GM18520 (cell line): Measurements from ENCODE around the gene SLC5A10.

Experiments used
- ATAC-seq: cut with Tn5 transposase; IDR thresholded peaks from one replicate; pipeline ENCODE4 v1.9.1; 2021; ENCODE audit not compliant: unreplicated experiment

Gene SLC5A10

DNA sequence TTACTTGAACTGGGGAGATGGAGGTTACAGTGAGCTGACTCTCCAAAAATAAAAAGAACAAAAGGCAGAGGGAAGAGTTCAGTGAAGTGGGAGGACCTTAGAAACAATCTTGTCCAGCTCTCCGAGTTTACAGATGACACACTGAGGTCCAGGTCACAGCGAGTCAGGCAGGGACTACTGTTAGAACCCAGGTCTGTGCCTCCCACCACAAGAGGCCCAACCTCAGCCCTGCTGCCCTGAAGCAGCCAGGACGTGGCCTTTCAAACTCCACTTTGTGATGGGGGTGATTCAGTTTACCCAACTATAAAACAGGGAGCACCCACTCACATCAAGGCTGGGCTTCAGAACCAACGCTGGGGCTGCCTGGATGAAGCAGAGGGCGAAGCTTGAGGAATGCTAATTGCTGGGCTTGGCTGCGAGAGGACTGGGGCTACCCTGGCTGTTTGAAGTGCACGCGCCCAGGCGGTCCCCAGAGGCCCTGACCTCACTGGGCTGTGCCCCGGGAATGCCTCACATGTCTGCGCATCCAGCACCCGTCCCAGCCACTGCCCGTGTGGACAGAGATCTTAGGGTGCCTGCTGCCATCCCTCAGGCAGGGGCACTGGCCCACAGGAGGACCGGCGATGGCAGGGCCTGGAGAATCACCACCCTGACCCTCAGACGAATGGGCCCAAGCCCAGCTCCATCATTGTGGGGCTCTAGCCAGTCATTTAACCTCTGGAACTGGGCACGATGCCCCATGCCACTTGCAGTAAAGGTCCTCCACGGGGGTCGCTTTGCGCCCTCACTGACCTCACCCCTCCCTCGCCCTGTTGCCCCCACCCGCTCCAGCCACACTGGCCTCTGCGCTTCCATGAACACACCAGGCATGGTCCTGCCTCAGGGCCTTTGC lies 11.4 kb downstream of the SLC5A10 start:
- no peak for ATAC-seq

DNA sequence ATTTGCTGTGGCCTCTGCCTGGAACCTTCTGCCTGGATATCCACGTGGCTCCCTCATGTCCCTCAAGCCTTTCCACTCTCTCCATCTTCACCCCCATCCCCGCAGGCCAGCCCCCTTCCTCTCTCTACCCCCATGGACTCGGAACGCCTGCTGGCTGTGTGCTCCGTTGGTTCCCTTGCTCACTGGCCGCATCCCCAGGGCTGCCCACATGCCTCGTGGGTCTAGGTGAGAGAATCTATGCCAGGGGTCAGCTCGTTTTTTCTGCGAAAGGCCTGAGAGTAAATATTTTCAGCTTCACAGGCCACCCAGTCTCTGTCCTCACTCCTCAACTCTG lies 12.0 kb downstream of the SLC5A10 start:
- ATAC-seq = no peak

DNA sequence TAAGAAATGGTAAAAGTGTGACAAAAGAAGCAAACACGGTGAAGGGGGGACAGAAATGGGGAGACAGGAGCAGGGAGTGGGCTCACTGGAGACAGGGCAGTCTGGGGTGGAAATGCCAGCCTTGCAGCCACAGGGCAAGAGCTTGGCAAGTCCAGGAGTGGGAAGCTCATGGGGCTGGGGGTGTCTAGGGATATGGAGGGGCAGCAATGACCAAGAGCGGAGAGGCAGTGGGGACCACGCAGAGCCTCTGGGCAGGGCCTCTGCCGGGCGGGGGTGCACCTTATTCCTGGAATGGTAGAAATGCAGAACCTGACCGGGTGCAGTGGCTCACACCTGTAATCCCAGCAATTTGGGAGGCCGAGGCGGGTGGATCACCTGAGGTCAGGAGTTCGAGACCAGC lies 12.6 kb downstream of the SLC5A10 start:
- ATAC-seq = no peak

- no peak for ATAC-seq
Measured at GRCh38 chr17:18965530-18966236, 13.7 kb downstream of the SLC5A10 start.

GRCh38 chr17:18966831-18967624 lies 15.1 kb downstream of the SLC5A10 start:
- ATAC-seq = no peak

DNA sequence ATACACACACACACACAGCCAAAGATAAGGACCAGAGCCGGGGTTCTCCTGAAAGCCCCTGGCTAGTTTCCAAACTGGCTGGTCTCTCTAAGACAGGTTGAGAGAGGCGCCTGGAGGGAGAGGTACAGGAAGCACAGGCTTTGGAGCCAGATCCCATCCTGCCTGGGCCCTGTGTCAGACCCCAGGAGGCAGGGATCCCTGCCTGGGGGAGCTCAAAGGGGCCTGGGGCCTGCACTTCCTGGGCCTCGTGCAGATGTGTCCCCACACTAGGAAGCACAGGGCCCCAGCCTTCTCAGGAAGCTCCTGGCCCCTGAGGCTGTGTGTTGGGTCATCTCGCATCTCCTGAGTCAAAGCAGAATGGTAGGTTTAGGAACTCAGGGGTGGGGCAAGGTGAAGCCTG lies 16.0 kb downstream of the SLC5A10 start:
- no peak for ATAC-seq

DNA sequence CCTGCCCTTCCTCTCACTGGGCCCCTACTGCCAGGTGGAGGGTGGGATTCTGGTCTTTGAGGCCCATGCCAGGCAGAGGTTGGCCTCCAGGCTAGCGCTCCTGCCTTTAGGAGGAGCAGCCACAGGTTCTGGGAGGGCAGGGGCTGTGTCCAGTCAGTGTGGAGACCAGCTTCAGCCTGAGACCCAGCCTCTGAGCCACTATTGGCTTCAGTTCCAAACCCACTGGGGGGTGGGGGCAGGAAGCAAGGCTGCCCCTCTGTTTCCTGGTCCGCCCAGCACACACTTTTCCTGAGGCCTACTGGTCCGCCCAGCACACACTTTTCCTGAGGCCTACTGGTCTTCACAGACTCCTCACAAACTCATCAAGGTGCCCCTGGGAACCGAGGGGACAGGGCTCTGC lies 16.4 kb downstream of the SLC5A10 start:
- ATAC-seq = no peak

DNA sequence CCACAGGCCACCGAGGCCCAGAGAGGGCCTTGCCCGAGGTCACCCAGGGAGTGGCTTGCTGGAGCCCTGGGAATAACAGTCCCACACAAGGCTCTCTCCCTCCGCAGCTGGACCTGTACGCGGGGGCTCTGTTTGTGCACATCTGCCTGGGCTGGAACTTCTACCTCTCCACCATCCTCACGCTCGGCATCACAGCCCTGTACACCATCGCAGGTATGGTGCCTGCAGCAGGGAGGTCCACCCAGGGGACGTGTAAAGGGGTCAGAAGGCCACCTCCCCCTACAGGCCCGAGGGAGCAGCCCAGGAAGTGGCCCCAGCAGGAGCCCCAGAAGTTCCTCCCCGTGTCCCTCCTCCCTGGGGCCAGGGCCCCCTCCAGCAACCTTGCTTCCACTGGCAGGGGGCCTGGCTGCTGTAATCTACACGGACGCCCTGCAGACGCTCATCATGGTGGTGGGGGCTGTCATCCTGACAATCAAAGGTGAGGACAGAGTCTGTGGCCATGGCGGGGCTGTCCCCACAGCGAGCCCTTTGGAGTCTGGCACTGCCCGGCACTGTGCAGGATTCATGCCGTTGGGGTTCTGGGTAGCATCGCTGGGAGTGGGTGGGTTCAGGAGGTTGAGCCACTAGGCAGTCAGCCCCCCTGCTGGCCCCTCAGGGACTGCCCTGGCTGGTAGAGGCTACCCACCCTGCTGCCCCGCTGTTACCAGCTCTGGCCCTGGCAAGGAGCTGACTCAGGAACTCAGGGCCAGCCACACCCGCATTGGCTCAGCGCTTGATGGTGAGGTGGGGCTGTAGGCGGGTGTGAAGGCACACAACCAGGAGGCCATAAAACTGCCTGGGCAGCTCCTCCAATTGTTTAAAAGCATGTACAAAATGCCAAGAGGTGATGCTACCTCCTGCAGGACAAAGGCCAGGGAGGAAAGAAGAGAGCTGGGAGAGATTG lies 17.3 kb downstream of the SLC5A10 start:
- ATAC-seq = no peak

DNA sequence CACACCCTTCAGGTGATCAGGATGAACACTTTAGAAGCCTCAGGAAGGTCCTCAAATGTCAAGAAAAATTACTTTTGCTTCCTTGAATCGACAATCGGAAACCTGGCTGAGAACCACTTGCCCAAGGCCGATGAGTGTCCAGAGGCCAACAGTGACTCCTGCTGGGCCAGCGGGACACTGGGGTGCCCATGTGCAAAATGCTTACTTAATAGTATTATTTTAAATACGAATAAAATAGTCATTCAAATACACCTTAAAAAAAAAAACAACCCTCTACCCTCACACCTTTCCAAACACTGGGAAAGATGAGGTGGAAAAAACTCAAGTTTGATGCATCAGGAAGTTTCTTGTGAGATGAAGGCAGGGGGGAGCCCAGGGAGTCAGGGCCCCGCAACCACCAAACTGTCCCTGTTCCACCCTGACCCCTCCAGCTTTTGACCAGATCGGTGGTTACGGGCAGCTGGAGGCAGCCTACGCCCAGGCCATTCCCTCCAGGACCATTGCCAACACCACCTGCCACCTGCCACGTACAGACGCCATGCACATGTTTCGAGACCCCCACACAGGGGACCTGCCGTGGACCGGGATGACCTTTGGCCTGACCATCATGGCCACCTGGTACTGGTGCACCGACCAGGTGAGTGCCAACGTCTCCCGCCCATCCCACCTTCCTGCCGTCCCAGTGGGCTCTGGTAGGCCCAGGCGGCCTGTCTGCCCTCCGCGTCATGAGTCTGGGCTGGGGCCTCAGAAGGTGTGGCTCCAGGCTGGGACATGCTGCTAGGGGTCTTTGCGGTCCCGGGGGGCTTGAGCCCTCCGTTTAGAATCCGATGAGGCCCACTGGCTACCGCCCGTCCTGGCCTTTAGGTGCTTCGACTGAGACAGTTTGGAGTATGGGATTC lies 18.9 kb downstream of the SLC5A10 start:
- no peak for ATAC-seq

- no peak for ATAC-seq
Measured at GRCh38 chr17:18971801-18972200, 19.8 kb downstream of the SLC5A10 start.

- ATAC-seq = no peak
Measured at GRCh38 chr17:18974407-18975149, 22.6 kb downstream of the SLC5A10 start.

GRCh38 chr17:18975597-18975996 lies 23.6 kb downstream of the SLC5A10 start:
- ATAC-seq = no peak

- ATAC-seq = no peak
Measured at GRCh38 chr17:18976201-18976600, 24.2 kb downstream of the SLC5A10 start.

DNA sequence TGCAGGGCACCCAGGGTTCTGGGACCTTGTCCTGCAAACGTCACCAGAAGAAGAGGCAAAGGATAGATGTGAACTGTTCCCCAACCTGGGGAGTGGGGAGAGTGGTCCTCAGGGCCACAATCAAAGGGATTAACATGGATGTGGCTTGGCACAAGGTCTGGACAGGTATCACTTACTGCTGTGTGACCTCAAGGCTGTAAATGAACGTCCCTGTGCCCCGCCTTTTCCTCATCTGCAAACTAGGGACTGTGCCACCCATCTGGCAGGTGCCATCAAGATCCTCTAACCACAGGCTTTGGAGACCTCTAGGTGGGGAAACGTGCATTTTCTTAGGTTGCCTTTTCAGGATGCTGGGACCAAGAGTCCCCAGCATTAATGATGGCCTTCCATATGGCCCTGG lies 25.1 kb downstream of the SLC5A10 start:
- ATAC-seq = no peak

GRCh38 chr17:18977646-18978045 lies 25.7 kb downstream of the SLC5A10 start:
- ATAC-seq = no peak

DNA sequence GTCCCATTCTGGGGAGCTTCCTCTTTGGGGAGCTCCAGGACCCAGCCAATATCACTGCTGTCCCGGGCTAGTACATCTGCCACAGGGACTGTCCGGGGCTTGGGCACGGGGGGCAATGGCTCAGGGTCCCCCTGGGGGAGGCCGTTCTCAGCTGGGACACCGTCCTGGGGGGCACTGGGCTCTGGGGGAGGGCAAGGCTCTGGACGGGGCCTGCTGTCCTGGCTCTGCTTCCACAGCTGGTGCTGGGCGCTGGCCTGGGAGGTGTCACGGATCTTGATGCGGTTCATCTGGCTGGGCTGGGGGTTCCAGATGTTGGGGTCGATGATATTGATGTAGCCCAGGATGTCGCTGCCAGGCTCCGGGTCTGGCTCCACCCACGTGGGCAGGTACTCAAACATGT lies 26.1 kb downstream of the SLC5A10 start:
- ATAC-seq = no peak

DNA sequence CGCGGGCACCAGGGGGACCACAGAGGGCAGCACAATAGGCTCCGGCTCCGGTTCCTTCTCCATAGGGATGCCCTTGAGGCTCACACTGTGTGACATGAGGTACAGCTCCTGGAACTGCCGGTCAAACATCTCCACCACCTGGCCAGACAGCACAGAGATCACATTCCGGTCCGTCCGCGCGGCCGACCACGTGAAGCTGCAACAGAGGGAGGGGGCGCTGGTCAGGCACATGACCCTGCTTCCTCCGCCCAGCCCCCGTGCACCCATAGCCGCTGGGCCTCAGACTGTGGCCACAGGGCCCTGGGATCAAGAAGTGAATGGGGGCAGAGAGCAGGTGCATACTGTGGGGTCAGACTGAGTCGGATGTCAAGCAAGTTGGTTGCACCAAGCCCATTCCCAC lies 26.7 kb downstream of the SLC5A10 start:
- ATAC-seq = no peak

DNA sequence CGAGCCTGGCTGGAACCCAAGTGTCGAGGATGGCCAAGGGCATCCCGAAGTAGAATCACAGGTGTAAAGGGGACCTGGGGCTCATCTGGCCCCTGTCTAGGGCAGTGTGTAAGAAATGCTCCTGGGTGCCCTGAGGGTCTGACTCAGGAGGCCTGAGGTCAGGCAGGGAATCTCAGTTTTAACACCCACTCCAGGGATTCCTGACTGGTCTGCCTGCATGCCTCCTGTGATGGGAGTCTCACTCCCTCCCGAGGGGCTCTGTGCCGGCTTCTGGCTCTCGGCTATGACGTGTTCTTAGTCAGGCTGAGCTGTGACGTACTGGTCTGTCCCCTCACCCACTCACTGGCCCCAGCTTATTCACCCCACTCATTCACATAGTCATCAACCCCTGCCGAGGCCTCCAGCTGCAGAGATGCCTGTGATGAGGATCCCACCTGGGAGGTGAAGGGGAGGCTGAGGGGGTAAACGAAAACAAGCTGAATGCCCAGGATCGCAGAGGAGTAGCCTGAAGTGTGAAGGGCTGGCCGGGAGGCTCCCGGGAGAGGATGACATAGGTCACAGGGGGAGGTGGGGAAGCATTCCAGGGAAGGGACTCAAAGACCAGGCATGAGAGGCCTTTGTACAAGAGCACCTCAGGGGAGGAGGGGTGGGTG lies 28.8 kb downstream of the SLC5A10 start:
- no peak for ATAC-seq

DNA sequence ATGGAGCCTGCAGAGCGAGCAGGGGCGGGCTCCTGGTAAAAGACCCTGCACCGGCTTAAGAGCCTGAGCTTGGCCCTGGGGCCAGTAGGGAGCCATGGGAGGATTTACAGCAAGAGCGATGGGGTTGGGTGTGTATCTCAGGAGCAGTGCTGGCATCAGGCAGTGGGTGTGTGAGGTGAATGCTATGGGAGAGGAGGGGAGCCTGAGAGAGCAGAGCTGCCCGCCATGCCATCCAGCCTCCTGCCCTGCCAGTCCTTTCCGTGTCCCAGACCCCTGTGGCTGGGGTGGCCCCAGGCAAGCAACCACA lies 29.3 kb downstream of the SLC5A10 start:
- ATAC-seq = no peak
